NCI-H510A (cell line): Measurements from ENCODE around the gene NRXN3.

Experiments
- DNase-seq: peaks from one replicate; lab custom pipeline; 2025; lab: John Stamatoyannopoulos, UW

NRXN3 gene

DNA sequence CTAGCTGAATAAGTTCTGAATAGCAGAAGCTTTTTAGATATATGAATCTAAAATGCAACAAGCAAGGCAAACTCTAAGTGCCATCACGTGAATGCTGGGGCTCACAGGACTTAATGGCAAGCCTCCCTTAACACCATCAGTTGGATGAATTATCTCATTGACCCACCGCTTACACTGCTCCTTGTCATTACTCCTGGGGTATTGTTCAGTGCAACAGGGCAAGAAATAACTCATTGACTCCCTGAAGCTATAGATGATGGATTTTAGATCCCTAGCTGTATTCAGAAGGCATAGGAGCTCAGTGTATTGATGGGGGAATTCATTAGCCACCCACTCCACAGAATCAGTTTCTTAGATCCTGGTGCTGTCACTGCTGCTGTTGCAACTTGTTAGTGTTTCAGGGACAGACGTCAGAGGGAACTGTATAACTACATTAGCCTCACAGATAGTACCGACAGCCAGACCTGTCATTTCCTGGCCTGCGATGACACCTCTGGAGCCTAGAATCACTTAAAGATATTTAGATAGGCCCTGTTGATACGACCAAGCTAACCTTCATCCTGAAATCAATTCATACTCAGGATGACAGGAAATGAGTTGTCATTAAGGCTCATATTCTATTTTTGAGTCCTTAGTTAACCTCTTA, 1305.8 kb downstream of the NRXN3 start:
- no peak for DNase-seq

DNA sequence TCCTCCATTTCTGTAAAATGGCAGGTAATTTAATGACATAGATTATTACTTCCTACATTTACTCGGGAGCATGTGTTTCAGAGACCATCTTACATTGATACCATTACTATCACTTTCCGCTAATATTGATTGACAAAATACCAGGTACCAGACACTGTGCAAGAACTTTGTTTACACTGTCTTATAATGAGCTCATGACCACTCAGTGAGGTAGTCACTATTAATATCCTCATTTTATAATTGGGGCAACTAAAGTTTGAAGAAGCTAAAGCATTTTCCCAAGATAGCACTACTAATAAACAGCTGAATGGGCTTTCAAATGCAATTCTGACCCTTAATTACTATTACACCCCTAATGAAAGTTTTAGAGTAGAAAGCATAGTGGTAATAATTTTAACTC, 1306.4 kb downstream of the NRXN3 start:
- no peak for DNase-seq

DNA sequence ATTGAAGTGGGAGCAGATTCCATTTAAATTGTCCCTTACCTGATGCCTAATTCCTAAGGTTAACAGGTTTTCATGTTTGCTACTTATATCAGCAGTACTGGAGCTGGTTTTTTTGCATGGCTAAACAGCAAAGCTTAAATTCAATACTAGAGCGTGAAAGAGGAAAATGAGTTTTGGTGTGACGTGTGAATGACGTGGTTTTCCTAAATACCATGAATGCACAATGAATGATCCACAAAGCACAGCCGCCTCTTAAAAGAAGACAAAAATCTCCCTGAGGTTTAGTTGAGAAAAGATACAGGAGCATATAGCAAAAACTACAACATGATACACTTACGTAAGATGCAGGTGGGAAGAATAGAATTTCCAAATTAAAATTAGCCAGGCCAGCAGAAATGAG, 1310.0 kb downstream of the NRXN3 start:
- no peak for DNase-seq

DNA sequence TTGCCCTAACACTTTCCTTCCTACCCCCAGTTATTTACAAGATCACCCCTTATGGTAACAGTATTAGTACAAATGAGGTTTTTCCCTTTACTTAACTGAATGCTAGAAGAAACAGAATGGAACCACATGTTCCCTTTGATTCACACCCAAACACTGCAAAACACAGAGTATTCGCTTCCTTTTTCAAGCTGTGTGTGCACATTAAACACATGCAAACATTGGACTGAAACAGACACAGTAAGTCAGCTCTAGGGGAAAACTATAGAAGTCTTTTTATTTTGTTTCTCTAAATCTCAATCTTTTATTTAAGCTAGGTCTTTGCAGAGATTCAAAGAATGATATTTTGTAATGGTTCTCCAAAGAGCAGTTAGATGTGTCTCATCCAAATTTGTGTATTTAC, 1312.7 kb downstream of the NRXN3 start:
- DNase-seq, result no peak

- DNase-seq, result no peak
Measured at GRCh38 chr14:79483477-79484388, 1313.6 kb downstream of the NRXN3 start.

DNA sequence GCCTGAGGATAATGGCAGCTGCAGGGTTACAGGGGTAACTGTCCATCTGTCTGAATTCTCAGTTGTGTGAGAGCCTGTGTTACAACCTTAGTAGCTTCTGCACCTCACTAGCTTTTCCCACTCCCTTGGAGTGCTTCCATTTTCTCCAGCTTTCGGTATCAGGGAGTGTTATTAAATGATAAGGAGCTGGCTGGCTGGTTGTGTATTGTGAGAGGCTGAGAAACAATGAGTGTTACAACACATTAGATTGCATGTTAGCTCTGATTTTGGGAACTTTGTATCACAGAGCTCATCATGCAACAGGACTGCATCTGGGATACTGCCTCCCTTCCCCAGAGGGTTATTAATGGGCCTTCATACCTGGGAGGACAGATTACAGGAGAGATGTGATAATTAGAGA, 1317.5 kb downstream of the NRXN3 start:
- no peak for DNase-seq

GRCh38 chr14:79491161-79491560, 1321.0 kb downstream of the NRXN3 start:
- no peak for DNase-seq

DNA sequence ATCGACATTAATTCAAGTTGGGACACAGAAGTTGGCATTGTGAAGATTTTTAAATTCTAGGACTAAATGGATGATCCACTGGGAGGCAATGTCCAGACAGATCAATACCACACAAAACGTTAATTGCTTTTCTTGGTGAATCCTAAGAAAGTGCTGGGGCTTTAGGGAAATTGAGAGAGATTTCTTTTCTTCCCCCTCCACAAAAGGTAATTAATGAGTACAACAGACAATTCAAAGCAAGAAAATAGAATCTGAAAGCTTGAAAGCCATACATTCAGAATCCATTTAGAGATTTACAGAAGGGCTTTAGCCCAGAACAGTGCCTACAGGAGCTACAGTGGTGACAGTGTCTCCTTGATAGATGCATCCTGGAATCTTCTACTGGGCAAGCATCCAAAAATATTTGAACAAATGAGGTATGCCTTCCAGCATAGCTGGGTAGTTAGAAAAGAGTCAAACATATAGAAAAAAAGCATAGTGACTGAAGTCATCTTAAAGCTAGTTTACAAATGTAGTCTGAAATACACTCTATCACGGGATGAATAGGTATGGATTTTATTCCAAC, 1323.0 kb downstream of the NRXN3 start:
- DNase-seq, result no peak

- DNase-seq, result no peak
Measured at GRCh38 chr14:79496701-79497100, 1326.5 kb downstream of the NRXN3 start.

- DNase-seq, result no peak
Measured at GRCh38 chr14:79500489-79500888, 1330.3 kb downstream of the NRXN3 start.

DNA sequence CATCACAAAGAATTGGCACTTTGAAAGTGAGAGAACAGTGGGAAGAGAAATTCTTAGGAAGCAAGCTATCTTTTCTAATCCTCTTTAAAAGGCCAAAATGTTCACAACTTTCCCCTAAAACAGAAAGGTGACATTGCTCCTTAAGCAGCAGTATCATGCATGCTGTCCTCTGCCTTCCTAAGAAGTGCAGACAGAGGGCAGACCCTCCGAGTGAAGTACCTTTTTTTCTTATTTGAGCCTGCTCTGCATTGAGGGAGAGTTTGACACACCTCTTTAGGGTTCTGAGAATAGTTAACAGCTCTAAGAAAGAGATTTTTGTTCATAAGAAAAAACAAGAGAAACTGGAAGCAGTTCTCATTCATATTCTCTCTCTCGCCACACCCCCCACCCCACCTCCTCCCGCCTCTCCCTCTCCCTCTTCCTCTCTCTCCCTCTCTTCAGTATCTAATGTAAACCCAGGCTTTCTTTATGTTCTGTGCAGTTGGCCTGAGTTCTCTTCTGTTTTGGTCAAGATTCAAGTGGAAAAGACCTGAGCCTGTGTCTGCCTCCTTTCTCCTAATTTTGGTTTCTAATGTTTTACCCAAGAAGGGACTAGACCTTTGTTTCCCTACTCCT, 1332.1 kb downstream of the NRXN3 start:
- DNase-seq, result no peak

DNA sequence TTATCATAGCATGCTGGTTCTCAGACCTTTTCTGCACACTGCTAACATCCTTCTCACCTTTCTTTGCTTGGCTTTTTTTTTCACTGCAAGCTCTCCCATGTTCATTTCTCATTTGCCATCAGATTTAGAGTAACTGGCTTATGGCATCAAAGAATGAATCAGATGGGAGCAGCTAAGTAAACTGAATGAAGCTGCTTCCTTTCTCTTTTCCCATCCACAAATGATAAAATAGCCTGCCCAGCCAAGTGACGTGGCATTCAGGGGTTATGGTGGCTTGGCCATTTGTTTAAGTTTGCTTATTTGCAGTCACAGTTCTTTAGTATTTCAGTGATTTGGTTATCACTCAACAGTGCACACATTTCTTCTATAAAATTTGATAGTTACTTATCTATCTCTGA, 1332.6 kb downstream of the NRXN3 start:
- DNase-seq, result no peak

- DNase-seq, result no peak
Measured at GRCh38 chr14:79510659-79511058, 1340.5 kb downstream of the NRXN3 start.

GRCh38 chr14:79511146-79511545, 1341.0 kb downstream of the NRXN3 start:
- DNase-seq, result no peak

DNA sequence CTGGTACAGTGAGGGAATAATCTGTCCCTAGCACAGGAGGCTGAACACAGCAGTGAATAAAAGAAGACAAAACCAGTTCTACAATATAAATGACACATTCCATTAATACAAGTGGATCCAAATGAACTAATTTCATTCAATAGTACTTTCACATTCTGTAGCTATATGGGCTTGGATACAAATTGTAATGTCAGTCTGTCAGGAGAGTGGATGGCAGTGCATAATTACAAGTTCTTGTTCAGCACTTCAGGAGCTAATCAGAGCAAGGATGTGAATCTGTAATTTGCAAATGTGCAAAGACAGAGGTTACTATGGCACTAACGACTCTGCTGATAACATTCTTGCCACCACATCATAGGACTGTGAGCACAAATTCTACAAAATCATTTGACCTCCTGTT, 1343.3 kb downstream of the NRXN3 start:
- DNase-seq, result no peak

DNA sequence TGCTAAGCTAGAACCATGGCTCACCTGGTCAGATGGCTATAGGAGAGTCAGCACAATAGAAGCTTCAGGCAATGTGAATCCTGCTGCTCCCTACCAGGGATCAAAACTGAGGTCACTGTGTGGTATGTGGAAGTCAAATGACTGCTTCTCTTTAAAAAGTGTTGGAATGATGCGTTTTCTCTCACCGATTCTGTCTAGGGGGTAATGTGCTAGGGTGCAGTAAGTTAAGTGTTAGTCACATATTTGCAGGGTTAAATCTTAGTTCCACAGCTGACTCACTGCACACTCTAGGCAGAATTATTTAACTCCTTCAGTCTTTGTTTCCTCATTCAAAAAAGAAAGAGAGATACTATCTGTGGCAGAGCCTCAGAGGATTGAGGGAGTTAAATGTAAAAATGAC, 1344.5 kb downstream of the NRXN3 start:
- no peak for DNase-seq

DNA sequence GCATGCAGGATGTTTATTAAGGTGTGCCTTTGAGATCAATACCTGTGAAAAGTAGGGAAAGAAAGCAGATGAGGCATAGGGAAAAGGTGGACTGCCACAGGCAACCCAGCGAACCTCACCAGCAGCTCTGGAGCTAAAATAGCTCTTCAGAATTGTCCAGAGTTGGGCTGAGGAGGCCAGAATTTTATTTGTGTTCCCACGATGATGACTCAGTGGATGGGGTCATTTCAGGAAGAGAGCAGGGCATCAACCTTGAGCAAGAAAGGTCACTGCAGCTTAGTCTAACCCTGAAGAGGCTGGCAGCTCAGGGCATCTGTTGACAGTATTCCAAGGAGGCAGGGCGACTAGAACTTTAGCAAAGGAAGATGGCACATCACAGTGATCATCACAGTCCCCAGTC, 1345.0 kb downstream of the NRXN3 start:
- DNase-seq, result no peak

- no peak for DNase-seq
Measured at GRCh38 chr14:79516009-79516408, 1345.8 kb downstream of the NRXN3 start.

DNA sequence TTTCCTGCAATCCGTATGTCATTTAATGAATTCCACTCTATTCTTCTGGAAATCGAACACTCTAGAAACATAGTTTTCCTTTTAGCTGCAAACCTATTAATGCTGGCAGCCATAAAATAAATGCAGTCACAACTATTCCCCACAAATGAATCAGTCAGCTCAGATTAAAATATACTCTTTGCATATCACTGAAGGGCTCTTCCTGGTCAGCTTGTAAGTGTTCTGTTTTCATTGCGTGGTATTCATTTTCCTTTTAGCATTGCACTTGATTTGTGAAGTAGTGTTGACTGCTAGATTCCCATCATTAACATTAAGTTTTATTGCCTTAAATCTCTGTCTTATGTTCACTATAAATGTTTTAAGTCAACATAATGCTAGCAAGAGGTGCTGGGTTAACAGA, 1355.2 kb downstream of the NRXN3 start:
- no peak for DNase-seq

DNA sequence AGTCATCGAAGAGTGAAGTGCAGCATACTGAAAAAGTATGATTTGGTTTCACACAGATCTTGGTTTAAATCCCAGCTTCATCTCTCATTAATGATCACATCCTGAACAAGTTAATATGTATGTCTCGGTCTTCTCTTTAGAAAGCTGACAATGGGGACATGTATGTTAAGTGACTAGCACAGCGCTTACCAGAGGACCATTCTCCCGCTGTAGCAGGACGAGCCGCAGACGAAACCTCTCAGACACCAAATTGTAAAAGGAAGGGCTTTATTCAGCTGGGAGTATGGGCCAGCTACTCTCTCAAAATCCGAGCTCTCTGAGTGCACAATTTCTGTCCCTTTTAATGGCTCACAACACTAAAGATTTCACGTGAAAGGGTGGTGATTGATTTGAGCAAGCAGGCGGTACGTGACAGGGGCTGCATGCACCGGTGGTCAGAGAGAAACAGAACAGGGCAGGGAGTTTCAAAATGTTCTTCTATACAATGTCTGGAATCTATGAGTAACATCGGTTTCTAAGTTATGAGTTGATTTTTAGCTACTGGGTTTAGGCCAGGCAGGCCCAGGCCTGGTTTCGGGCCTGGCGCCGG, 1358.7 kb downstream of the NRXN3 start:
- DNase-seq, result no peak

GRCh38 chr14:79530555-79530954, 1360.4 kb downstream of the NRXN3 start:
- DNase-seq, result no peak

DNA sequence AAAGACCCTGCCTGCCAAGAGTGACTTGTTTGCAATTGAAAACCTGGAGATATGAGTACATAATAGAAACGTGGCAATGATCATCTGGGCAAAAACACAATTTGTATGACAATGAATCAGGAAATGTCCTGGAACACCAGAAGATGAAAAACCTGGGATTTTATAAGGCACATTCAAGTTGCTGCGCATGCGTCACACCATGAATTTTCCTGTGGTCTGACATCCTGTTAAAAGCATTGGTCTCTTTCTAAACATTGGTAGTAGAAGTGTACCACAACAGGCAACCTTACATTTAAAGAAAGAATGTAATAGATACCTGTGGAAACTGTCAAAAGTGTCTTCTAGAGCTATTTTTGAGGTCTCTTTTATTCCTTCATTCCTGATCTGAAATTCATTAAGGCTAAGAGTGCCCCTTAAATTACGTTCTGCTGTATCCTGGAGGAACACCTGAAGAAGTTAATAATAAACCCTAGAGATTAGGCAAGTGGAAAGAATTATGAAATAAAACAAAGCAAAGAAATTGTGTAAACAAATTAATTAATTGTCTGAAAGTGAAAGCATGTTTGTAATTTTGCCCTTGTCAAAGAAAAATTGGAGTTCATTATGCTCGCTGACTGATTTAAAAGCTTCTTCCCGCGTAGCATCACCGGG, 1364.7 kb downstream of the NRXN3 start:
- no peak for DNase-seq
